ENCODE data around the gene HGD.

The HGD gene

GRCh38 chr3:120689395-120689794 lies 7.4 kb upstream of the HGD start:
- no peaks in the 10 kb centered on the region for H3K79me1 ChIP-seq (replicated peaks; ENCODE audit: low read length, poor library complexity, severe bottlenecking)
- WGBS, result 100% methylated on average over 3 of the region's 3 CpGs
- H2BK15ac ChIP-seq (ENCODE audit: low read depth, poor library complexity, severe bottlenecking), result no peak overlapping the region
- H3K9me3 ChIP-seq (ENCODE audit: control insufficient read depth, low read length), result no peaks in the 10 kb centered on the region
- H3K23ac ChIP-seq (ENCODE audit: low read length in 2 of 2), result no peak overlapping the region
- H4K91ac ChIP-seq (ENCODE audit: low read length), result no peak overlapping the region
- no peak overlapping the region for H2BK12ac ChIP-seq (ENCODE audit: low read length in 2 of 2)
- H3K4me3 ChIP-seq (ENCODE audit: insufficient read depth in 1 of 2, low read depth in 1 of 2, low read length in 2 of 2), result no peak overlapping the region
- H2BK120ac ChIP-seq (ENCODE audit: low read depth, low read length), result no peak overlapping the region
- no peak overlapping the region for H2BK5ac ChIP-seq (ENCODE audit: low read depth, low read length, poor library complexity, severe bottlenecking)
- H3K14ac ChIP-seq (ENCODE audit: low read length in 2 of 2), result no peak overlapping the region
- no peaks in the 10 kb centered on the region for H3K4me1 ChIP-seq (ENCODE audit: control insufficient read depth, insufficient read depth, low read depth, low read length)
- H3K36me3 ChIP-seq (ENCODE audit: control insufficient read depth in 1 of 2, insufficient read depth in 2 of 2, low read depth in 1 of 2, low read length in 2 of 2), result peaks cover 0 to 35% of the 10 kb centered on the region in 2 experiments
- H3K4me2 ChIP-seq (ENCODE audit: low read length, poor library complexity, severe bottlenecking), result no peak overlapping the region
- H3K9ac ChIP-seq (ENCODE audit: low read length), result no peak overlapping the region
- no peak overlapping the region for H4K8ac ChIP-seq (ENCODE audit: low read length)
- H3K4ac ChIP-seq (ENCODE audit: low read depth in 1 of 2, low read length in 2 of 2), result no peak overlapping the region
- H2AFZ ChIP-seq (ENCODE audit: low read depth, low read length), result no peak overlapping the region
- H3K27ac ChIP-seq (ENCODE audit: low read length, poor library complexity, severe bottlenecking), result no peak overlapping the region
- H2AK5ac ChIP-seq (ENCODE audit: low read length, severe bottlenecking), result no peak overlapping the region
- no peaks in the 10 kb centered on the region for H3K27me3 ChIP-seq (ENCODE audit: control insufficient read depth in 1 of 2, insufficient read depth in 1 of 2, low read length in 2 of 2)
- H3K18ac ChIP-seq (ENCODE audit: low read depth in 1 of 2, low read length in 2 of 2), result no peak overlapping the region
- no peak for DNase-seq

DNA sequence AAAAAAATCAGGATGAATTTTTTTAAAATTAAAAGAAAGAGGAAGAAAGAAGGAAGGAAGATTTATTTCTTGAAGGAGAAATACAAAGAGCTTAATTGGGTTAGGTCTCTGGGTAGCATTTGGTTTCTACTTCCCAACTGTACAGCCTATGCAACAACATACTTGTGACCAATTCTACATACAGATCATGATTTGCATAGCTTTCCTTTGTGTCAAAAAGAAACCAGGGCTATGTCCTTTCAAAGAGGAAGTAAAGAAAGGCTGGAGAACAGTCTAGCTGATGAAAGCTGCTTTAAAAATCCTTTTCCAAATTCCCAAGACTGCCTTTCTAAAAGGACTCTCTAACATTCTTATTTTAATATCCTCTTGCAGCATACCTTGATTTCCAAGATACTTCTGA lies 6.1 kb upstream of the HGD start:
- no peak overlapping the region for H2BK12ac ChIP-seq (ENCODE audit: low read length in 2 of 2)
- no peak overlapping the region for H3K23ac ChIP-seq (ENCODE audit: low read length in 2 of 2)
- DNase-seq, result peak; percentile 43
- H3K9me3 ChIP-seq (ENCODE audit: control insufficient read depth, low read length), result no peaks in the 10 kb centered on the region
- no peak overlapping the region for H2BK5ac ChIP-seq (ENCODE audit: low read depth, low read length, poor library complexity, severe bottlenecking)
- H3K27me3 ChIP-seq (ENCODE audit: control insufficient read depth in 1 of 2, insufficient read depth in 1 of 2, low read length in 2 of 2), result no peaks in the 10 kb centered on the region
- no peak overlapping the region for H3K9ac ChIP-seq (ENCODE audit: low read length)
- no peak overlapping the region for H3K14ac ChIP-seq (ENCODE audit: low read length in 2 of 2)
- no peak overlapping the region for H2AK5ac ChIP-seq (ENCODE audit: low read length, severe bottlenecking)
- H4K91ac ChIP-seq (ENCODE audit: low read length), result no peak overlapping the region
- H3K4me1 ChIP-seq (ENCODE audit: control insufficient read depth, insufficient read depth, low read depth, low read length), result peaks cover 2% of the 10 kb centered on the region
- H4K8ac ChIP-seq (ENCODE audit: low read length), result no peak overlapping the region
- peaks cover 0 to 35% of the 10 kb centered on the region in 2 experiments for H3K36me3 ChIP-seq (ENCODE audit: control insufficient read depth in 1 of 2, insufficient read depth in 2 of 2, low read depth in 1 of 2, low read length in 2 of 2)
- H3K79me1 ChIP-seq (replicated peaks; ENCODE audit: low read length, poor library complexity, severe bottlenecking), result no peaks in the 10 kb centered on the region
- H2BK120ac ChIP-seq (ENCODE audit: low read depth, low read length), result no peak overlapping the region
- H3K4me2 ChIP-seq (ENCODE audit: low read length, poor library complexity, severe bottlenecking), result no peak overlapping the region
- H2BK15ac ChIP-seq (ENCODE audit: low read depth, poor library complexity, severe bottlenecking), result no peak overlapping the region
- H3K27ac ChIP-seq (ENCODE audit: low read length, poor library complexity, severe bottlenecking), result no peak overlapping the region
- H3K4me3 ChIP-seq (ENCODE audit: insufficient read depth in 1 of 2, low read depth in 1 of 2, low read length in 2 of 2), result no peak overlapping the region
- H2AFZ ChIP-seq (ENCODE audit: low read depth, low read length), result no peak overlapping the region
- no peak overlapping the region for H3K4ac ChIP-seq (ENCODE audit: low read depth in 1 of 2, low read length in 2 of 2)
- no peak overlapping the region for H3K18ac ChIP-seq (ENCODE audit: low read depth in 1 of 2, low read length in 2 of 2)

DNA sequence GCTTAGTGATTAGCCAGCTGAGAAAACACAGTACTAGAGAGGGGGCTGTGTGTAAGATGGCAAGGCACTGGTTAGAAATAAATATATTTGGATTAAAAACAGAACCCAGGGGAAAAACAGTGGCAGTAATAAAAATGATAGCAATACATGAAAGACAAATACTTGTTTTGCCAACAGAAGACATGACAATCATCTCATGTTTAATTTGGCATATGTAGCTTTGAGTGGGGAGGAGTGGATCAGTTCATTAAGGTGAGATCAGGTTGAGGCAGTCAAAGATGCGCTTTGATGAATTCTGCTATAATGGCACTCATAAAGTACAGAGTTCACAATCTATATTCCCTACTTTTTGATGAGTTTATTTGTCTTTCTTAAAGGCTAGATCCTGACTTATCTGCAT lies 3.4 kb upstream of the HGD start:
- no peak overlapping the region for H3K4ac ChIP-seq (ENCODE audit: low read depth in 1 of 2, low read length in 2 of 2)
- no peak overlapping the region for H2AK5ac ChIP-seq (ENCODE audit: low read length, severe bottlenecking)
- WGBS, result no CpG with 5 or more reads among the region's 1 CpG
- H3K9ac ChIP-seq (ENCODE audit: low read length), result no peak overlapping the region
- H2AFZ ChIP-seq (ENCODE audit: low read depth, low read length), result no peak overlapping the region
- H2BK15ac ChIP-seq (ENCODE audit: low read depth, poor library complexity, severe bottlenecking), result no peak overlapping the region
- H3K27ac ChIP-seq (ENCODE audit: low read length, poor library complexity, severe bottlenecking), result no peak overlapping the region
- no peak overlapping the region for H3K14ac ChIP-seq (ENCODE audit: low read length in 2 of 2)
- H3K4me1 ChIP-seq (ENCODE audit: control insufficient read depth, insufficient read depth, low read depth, low read length), result peaks cover 2% of the 10 kb centered on the region
- no peak overlapping the region for H4K91ac ChIP-seq (ENCODE audit: low read length)
- H3K9me3 ChIP-seq (ENCODE audit: control insufficient read depth, low read length), result no peaks in the 10 kb centered on the region
- no peak overlapping the region for H3K4me2 ChIP-seq (ENCODE audit: low read length, poor library complexity, severe bottlenecking)
- no peak overlapping the region for H2BK120ac ChIP-seq (ENCODE audit: low read depth, low read length)
- no peak overlapping the region for H2BK5ac ChIP-seq (ENCODE audit: low read depth, low read length, poor library complexity, severe bottlenecking)
- no peak overlapping the region for H3K23ac ChIP-seq (ENCODE audit: low read length in 2 of 2)
- no peak for DNase-seq
- no peak overlapping the region for H4K8ac ChIP-seq (ENCODE audit: low read length)
- H2BK12ac ChIP-seq (ENCODE audit: low read length in 2 of 2), result no peak overlapping the region
- no peaks in the 10 kb centered on the region for H3K79me1 ChIP-seq (replicated peaks; ENCODE audit: low read length, poor library complexity, severe bottlenecking)
- no peak overlapping the region for H3K4me3 ChIP-seq (ENCODE audit: insufficient read depth in 1 of 2, low read depth in 1 of 2, low read length in 2 of 2)
- no peak overlapping the region for H3K18ac ChIP-seq (ENCODE audit: low read depth in 1 of 2, low read length in 2 of 2)
- H3K27me3 ChIP-seq (ENCODE audit: control insufficient read depth in 1 of 2, insufficient read depth in 1 of 2, low read length in 2 of 2), result no peaks in the 10 kb centered on the region
- peaks cover 0 to 26% of the 10 kb centered on the region in 2 experiments for H3K36me3 ChIP-seq (ENCODE audit: control insufficient read depth in 1 of 2, insufficient read depth in 2 of 2, low read depth in 1 of 2, low read length in 2 of 2)

- H3K79me1 ChIP-seq (replicated peaks; ENCODE audit: low read length, poor library complexity, severe bottlenecking), result no peaks in the 10 kb centered on the region
These were observed 2.9 kb upstream of the HGD start for GRCh38 chr3:120684896-120685295.

More at GRCh38 chr3:120684896-120685295, 2.9 kb upstream of the HGD start:
- Histone ChIP-seq H2AFZ (ENCODE audit: low read depth, low read length) (no peak overlapping the region), H2AK5ac (ENCODE audit: low read length, severe bottlenecking) (no peak overlapping the region), H3K23ac (ENCODE audit: low read length in 2 of 2) (no peak overlapping the region), H3K18ac (ENCODE audit: low read depth in 1 of 2, low read length in 2 of 2) (no peak overlapping the region), H2BK120ac (ENCODE audit: low read depth, low read length) (no peak overlapping the region), H2BK12ac (ENCODE audit: low read length in 2 of 2) (no peak overlapping the region), H3K9me3 (ENCODE audit: control insufficient read depth, low read length) (no peaks in the 10 kb centered on the region), H4K91ac (ENCODE audit: low read length) (no peak overlapping the region), H3K9ac (ENCODE audit: low read length) (no peak overlapping the region), H2BK15ac (ENCODE audit: low read depth, poor library complexity, severe bottlenecking) (no peak overlapping the region), H3K14ac (ENCODE audit: low read length in 2 of 2) (no peak overlapping the region), H3K36me3 (ENCODE audit: control insufficient read depth in 1 of 2, insufficient read depth in 2 of 2, low read depth in 1 of 2, low read length in 2 of 2) (peaks cover 0 to 26% of the 10 kb centered on the region in 2 experiments), H3K27ac (ENCODE audit: low read length, poor library complexity, severe bottlenecking) (no peak overlapping the region), H2BK5ac (ENCODE audit: low read depth, low read length, poor library complexity, severe bottlenecking) (no peak overlapping the region), H3K4me2 (ENCODE audit: low read length, poor library complexity, severe bottlenecking) (no peak overlapping the region), H3K27me3 (ENCODE audit: control insufficient read depth in 1 of 2, insufficient read depth in 1 of 2, low read length in 2 of 2) (no peaks in the 10 kb centered on the region), H3K4ac (ENCODE audit: low read depth in 1 of 2, low read length in 2 of 2) (no peak overlapping the region), H3K4me3 (ENCODE audit: insufficient read depth in 1 of 2, low read depth in 1 of 2, low read length in 2 of 2) (no peak overlapping the region), H3K4me1 (ENCODE audit: control insufficient read depth, insufficient read depth, low read depth, low read length) (peaks cover 2% of the 10 kb centered on the region), H4K8ac (ENCODE audit: low read length) (no peak overlapping the region)
- DNase-seq, result no peak
- 81% methylated on average over 4 of the region's 4 CpGs for WGBS

Data from mesenchymal stem cell (in vitro differentiated cells and primary cell).